Stimulated activated CD4-positive, alpha-beta T cell treated with anti-CD3 and anti-CD28 coated beads, Interleukin-1b, Interleukin-23, amount 100 ng/mL, for 4 hours (primary cell): ENCODE data around the gene RAB22A.
"Not testable (repeated sequence)": the region's sequence is repeated elsewhere in the genome, so short reads cannot be mapped to it uniquely, and the experiment has no call there.

Experiments used
- DNase-seq, 2 donors: peaks; one replicate each; pipeline ENCODE4 v3.0.0-alpha.2; 2020; ENCODE audit warnings: low read depth in 2 of 2

The RAB22A gene

DNA sequence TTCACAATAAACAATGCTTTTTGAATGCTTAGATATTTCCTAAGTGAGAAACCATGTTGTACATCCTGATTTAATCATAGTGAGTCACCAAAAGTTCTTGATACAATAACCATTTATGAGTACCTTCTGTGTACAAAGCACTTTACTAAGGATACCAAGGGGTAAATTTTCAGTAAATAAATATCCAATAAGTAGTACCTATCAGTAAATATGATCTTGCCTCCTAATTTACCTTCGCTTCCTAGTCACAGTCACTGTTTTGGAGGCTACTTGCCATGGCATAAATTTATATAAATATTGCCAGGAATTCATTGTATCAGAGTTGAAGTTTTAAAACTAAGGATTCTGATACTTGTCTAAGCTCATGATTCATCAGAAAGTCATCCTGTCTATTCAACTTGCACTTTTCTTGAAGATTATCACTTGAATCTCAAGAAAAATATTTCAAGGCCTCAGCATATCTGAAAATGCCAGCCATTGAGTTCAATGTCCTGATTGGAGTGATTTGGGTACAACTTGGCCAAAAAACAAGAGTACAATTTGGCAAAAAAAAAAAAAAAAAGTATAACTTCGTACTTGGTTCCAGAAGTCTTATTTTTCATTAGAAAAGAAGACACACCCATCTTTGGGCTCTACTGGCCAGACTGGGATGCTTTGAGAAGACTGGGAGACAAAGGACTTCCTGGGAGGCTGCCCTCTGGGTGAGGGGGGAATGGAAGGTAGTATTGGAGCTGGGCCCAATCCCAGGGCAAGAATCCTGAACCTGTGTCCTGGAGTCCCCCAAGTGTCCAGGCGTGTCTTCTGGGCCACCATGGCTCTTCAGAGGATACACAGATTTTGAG lies 32.8 kb downstream of the RAB22A start:
- DNase-seq = no peak

DNA sequence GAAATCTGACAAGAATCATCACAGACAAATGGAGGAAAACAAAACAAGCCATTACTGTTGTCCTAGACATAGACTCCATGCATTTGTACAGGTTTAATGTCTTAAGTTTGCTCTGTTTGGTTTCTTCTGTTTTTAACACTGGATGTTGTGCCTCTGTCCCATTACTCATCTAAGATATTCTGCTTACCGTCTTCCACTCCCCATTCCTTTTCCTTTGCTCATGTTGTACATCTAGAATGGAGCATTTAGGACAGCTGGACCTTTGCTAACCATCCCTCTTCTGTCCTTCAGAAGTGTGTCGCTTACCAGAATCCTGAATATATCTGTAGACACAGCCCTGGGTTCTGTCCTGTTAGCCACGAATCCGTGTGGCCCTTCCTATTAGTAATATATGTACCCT lies 35.2 kb downstream of the RAB22A start:
- no peak for DNase-seq

DNA sequence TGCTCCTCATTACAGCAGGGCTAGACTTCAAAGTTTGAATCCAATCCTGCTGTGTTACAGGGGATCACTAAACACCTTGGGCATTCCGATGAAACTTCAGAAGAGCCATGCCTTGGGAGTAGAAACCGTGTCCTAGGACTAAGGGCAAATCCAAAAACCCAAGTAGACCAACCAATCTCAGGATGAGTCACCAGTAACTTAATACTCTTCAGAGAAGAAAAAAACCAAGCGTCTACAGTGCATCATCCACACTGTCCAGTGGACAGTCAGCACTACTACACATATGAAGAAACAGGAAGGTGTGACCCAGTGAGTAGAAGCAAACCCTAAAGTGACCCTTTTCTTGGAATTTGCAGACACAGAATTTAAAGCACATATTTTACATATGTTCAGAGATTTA lies 40.1 kb downstream of the RAB22A start:
- DNase-seq = no peak

DNA sequence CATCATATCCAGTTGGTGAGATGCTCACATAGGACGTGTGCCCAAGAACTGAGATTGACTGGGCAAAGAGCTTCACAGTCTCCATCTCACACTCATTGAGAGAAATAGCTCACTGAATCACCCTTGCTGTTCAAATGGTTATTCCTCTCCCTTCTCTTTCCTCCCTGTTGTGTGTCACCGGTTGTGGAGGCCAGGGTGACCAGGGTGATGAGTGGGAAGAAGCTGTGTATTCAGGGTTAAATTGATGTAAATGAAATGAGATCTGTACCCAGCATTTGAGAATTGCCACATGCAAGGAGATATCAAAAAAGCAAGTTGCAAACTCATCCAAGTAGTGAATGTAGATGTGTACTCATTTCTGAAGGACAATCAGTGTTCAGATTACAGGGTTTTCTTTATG lies 43.0 kb downstream of the RAB22A start:
- DNase-seq = no peak

DNA sequence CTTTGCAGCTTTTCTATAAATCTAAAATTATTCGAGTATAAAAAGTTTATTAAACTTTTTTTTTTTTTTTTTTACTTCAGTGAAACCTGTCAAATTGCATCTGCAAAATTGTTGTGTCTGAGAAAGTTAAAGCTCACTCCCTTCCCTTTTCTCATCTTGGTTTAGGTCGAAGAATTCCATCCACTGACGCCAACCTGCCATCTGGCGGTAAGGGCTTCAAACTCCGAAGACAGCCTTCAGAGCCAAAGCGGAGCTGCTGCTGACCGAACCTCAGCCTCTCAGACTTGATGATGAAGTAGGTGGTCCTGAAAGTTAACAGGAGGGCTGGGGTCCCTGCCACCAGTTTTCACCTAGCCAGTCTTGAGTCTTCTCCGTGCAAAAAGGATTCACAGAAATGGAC lies 49.9 kb downstream of the RAB22A start:
- DNase-seq = no peak

DNA sequence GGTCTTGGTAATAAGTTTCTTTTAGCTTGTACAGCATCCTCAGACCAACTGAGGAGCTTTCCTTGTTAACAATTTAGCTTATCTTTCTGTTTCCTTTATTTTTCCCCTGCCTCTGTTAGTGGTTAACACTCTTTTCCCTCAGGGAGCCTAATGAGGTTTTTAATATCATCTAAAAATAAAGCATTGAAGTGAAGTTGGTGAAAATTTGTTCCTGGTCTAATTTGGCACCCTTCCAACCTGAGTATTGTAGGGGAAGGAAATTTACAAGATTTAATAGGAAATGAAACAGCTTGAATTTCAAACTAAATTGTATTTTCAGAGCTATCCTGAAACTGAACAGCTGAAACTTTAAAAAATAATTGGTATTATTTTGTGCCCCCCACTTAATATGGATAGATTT lies 51.4 kb downstream of the RAB22A start:
- DNase-seq = no peak

DNA sequence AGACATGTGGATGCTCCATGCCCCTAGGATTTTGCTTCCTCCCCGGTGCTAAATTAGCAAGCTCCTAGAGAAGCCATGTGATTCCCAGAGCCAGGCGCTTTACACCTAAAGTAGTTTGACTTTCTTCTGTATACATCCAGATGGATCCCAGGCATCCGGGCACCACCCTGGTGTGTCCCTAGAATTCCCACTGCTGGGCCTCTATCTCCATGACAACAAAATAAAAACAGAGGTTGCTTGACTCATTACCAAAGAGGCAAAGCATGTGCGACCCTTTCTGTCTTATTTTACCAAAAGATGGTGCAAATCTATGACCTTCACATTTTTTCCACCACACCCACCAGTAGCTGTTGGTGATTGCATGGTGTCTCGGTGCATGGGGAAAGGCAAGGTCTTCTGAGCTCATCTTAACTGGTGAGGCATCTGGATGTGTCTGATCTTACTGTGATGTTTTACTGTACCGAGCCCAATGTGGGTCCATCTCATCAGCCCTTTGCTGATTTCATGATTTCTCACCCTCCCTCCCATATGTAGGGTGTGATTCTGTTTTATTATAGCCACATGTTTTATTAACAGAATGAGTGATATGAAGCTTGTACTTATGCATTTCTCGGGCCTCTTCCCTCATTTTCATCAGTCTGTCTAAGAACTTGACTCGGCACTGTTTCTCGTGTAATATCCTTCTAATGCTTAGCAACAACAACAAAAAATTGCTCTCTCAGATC lies 52.1 kb downstream of the RAB22A start:
- no peak for DNase-seq

DNA sequence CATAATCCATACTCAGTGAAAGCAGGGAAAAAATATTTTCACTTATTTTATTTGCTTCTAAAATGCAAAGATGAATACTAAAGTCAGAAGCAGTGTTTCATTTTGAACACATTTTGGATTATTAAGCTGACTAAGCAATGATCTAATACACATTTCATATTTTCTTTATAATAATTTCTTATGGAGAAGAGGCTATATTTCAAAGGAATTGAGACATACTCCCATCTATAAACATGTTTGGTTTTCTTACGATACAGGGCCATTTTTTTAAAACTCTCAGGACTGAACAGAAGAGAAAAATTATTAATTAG lies 52.6 kb downstream of the RAB22A start:
- DNase-seq = no peak

DNA sequence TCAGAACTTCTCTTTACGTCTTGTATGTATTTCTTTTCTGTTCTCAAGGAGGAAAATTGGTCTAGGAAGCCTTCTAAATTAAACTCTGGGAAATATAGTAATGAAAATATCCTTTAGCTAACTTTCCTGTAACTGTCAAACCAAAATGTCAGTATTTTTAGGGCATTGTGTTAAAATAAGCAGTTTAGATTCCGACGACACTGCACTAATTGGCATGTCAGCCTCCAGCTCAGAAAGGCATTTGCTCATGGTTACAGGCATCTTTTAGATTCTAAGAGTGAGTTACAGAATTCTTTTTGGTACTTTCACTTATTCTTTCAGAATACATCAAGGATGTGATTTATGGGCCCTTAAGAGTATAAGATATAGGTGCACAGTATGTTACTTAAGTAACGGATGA lies 53.5 kb downstream of the RAB22A start:
- no peak for DNase-seq

DNA sequence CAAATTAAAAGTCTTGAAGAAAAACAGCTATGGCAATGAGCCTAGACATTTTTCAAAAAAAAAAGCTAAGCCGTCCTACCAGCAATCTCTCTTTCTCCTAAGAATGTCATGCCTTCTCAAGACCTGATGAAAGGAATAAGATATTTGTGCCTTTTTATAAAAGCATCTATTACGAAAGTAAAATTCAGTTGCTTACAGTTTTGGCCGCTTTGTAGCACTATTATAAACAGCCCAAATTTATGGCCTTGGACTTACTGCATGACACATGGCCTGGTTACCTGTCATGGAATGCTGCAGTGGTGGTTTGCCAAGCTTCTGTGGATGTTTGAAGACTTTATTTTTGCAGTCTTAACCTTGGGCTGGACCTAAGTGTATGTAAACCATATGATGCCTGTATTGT lies 57.4 kb downstream of the RAB22A start:
- no peak for DNase-seq

DNA sequence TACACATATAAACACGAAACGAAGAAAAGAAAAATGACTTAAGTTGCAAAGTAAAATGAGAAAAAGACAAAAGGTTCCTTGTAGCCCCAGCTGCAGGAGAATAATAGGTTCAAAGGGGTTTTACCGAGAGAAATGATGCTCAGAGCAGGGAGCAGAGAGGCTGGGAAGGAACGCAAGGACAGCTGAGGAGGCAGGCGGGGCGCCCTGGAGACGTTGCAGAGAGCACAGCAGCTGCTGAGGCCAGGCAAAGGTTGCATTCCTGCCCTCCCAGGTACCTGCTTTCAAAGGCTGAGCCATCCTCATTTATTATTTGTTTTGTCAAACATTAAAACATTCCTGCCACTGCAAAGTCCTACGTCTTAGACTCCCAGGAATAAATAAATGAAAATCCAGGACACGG lies 63.3 kb downstream of the RAB22A start:
- DNase-seq = no peak

DNA sequence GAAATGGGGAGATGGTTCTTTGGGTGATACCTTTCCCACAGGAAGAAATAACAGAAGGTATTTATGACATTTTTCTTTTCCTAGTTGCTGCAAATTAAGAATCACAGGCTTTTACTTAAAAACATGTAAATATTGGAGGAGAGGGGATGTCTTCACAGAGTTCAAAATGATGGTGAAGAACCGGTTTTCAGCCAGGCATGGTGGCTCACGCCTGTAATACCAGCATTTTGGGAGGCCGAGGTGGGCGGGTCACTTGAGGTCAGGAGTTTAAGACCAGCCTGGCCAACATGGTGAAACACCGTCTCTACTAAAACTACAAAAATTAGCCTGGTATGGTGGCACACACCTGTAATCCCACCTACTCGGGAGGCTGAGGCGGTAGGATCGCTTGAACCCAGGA lies 63.8 kb downstream of the RAB22A start:
- not testable (repeated sequence) for DNase-seq

DNA sequence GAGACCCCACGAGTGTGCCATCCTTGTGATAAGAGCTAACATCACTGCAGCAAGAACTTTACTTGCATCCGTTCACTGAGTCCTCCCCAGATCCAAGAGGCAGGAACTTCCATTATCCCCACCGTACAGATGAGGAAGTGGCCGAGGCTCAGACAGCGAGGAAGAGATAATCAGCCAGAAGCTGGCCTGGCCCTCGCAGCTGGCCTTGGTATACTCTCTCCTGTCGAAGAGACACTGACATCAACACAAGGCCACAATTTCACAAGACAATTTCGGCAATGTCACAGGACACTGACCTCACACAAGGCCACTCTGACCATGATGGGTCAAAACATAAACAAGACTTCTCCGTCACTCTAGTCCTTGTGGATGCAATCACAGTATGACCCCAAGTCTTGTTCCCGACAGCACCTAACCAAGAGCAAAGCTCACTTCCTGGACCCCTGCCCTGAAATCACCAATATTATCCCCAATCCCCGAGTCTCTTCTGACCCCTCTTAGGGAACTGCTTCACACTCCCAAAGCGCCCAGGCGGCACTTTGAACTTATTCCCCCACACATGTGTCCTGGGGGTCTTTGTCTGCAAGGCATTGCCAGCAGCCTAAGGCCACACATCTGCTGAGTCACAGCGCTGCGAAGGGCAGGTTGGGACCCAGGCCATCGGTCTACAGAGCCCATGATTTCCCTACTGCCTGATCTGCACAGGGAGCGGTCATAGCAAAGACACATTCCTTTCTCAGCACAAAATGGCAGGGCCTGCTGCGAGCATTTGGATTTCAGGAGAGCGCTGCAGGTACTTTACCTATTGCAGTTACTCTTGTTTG lies 64.7 kb downstream of the RAB22A start:
- DNase-seq = no peak

DNA sequence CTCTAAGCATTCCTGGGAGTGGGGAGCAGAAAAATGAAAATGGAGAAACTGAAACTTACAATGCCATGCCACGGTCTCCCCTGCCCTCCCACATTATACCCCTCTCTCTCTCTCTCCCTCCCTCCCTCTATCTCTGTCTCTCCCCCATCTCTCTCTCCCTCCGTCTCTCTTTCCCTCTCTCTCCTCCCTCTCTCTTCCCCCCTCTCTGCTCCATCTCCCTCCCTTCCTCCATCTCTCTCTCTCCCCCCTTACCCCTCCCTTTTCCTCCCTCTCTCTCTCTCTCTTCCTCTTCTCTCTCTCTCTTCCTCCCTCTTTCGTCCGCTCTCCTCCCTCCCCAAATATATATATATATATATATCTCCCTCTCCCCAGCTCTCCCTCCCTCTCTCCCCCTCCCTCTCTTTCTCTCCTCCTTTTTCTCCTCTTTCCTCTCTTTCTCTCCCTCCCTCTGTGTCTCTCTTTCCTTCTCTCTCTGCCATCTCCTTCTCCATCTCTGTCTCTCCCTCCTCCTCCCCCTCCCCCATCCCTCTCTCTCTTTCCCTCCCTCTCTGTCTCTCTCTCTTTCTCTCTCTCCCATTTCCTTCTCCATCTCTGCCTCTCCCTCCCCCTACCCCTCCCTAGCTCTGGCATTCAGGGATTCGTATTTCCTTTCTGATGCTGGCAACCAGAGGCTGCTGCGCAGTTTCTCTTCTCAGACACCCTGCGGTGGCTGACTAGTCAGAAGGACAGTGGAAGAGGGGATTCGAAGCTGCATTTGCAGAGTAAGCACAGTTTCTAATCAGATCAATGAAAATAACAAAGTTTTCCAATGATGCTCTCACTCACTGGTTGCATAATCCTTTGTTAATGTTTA lies 65.6 kb downstream of the RAB22A start:
- no peak for DNase-seq

DNA sequence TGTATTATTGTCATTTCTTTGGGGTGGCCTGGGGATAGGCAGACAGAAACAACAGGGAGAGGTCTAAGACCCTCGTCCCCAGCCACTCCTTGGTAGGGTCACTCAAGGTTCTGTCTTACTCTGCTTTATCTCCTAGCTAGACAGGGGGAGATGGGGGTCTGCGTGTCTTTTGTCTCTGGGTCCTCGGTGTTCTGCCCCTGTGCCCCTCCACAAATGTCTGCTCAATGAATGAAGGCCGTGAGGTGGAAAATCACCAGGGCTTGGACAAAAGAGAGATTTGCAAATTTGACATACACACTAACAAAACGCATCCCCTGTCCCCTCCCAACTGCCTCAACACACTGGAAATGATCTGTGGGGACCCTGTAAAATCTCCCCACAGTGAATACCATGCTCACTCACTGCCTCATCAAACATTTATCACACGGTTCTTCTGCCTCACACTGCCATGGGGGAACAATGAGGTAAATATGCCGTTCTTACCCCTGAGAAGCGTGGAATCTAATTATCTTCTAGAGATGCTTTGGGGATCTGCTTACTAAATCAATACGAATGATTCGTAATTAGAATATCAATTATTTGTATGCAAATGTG lies 66.3 kb downstream of the RAB22A start:
- no peak for DNase-seq

DNA sequence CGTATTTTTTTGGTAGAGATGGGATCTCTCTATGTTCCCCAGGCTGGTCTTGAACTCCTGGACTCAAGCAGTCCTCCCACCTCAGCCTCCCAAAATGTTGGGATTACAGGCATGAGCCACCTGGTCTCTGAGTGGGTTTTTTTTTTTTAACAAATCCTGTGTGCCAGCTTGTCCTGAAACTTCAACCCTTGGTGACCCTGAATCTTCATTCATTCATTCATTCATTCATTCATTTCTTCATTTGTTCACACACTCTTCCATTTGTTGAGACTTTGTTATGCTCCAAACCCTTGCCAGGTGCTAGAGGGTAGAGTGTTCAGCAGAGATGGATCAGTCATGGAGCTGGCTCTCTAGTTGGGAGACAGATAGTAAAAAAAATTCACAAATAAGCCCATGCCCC lies 67.5 kb downstream of the RAB22A start:
- DNase-seq = no peak

DNA sequence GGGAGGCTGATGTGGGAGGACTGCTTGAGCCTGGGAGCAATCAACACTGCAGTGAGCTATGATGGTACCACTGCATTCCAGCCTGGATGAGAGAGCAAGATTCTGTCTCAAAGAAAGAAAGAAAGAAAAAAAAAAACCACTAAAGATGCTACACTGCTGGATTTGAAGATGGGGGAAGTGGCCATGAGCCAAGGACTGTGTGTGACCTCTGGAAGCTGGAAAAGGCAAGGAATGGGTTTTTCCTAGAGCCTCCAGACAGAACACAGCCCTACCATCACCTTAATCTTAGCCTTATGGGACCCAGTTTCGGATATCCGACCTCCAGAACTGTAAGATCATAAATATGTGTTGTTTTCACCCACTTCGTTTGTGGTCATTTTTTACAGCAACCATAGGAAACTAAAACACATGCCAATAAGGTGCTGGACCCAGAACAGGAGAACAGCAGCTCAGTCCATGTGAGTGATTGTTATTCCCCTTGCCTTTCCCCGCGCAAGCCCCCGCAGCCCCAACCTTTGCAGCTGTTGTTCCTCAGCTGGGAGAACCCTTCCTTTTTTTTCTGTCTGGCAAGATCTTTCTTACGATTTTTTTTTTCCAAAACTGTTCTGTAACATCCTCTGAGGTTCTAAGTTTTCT lies 68.4 kb downstream of the RAB22A start:
- DNase-seq = no peak

DNA sequence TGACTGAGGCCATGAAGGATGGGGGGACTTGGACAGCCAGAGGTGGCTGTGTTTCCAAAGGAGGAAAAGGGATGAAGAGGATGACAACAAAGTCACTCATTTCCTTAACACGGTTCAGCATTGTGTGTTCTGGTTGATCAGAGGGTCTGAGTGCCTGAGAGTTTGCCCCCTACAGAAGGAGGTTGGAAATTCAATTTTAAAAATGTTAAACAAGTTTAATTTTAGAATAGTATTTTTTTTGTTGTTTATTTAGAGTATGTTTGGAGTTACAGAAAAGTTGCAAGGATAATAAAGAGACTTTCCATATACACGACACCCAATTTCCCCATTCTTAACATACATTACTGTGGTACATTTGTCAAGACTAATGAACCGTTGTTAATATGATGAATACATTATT lies 69.2 kb downstream of the RAB22A start:
- DNase-seq = no peak

DNA sequence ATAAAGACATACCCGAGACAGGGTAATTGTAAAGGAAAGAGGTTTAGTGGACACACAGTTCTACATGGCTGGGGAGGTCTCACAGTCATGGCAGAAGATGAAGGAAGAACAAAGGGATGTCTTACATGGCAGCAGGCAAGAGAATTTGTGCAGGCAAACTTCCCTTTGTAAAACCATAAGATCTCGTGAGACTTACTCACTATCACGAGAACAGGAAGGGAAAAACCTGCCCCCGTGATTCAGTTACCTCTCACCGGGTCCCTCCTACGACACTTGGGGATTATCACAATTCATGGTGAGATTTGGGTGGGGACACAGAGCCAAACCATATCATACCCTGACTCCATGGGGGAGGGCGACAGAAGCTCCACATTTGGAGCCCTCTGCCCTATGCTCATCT lies 72.1 kb downstream of the RAB22A start:
- no peak for DNase-seq

DNA sequence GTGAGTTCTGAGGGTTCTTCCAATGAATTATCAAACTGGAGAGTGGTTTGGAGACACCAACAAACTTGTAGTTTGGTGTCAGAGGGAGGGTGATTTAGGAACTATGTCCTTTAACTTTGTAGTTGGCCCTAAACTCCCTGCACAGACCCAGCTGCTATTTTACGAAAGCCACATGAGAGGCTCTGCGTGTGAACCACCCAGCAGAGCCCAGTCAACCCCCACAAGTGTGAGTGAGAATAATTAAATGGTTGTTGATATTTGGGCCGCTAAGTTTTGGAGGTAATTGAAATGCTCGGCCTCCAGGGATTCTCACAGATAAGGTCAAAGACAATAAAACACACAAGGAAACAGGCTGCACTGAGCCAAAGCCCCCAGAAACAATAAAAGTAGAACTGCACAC lies 72.6 kb downstream of the RAB22A start:
- no peak for DNase-seq

DNA sequence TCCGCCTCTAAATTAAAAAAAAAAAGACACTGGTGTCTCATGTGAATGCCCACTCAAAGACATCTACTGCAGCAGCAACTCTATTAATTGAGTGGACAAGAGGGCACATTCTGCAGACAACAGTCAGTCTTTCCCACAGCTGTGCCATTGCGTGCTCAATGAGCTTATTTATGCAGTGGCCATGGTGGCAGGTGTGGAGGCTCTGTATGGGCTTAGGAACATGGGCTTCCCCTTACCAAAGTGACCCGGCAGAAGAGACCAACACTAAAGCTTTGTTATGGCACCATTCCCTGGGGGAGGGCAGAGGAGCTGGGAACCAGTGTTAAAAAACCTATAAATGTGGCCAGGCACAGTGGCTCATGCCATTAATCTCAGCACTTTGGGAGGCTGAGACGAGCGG lies 75.3 kb downstream of the RAB22A start:
- no peak for DNase-seq
